Muscle layer of colon (tissue), 2 donors: Measurements from ENCODE around the gene LMBR1L.

Source experiments
- H3K27ac ChIP-seq: one replicate; pipeline ENCODE4 v1.7.0; 2013; ENCODE audit warnings: low read depth, mild to moderate bottlenecking, low read length, moderate library complexity
- H3K27me3 ChIP-seq, 2 donors: one replicate each; pipeline ENCODE4 v1.7.0; 2013; ENCODE audit warnings: low read length in 2 of 2, mild to moderate bottlenecking in 2 of 2; ENCODE audit not compliant: insufficient read depth in 2 of 2, control insufficient read depth in 1 of 2
- H3K36me3 ChIP-seq: one replicate; pipeline ENCODE4 v1.7.0; 2013; ENCODE audit warnings: mild to moderate bottlenecking, low read length; ENCODE audit not compliant: insufficient read depth
- H3K4me1 ChIP-seq: one replicate; pipeline ENCODE4 v1.7.0; 2013; ENCODE audit warnings: mild to moderate bottlenecking, low read length; ENCODE audit not compliant: insufficient read depth
- H3K4me3 ChIP-seq, 2 donors: one replicate each; pipeline ENCODE4 v1.7.0; 2013; ENCODE audit warnings: low read length in 2 of 2, low read depth in 1 of 2, mild to moderate bottlenecking in 1 of 2, moderate library complexity in 1 of 2
- H3K9ac ChIP-seq: one replicate; pipeline ENCODE4 v1.7.0; 2013; ENCODE audit warnings: low read length
- H3K9me3 ChIP-seq: one replicate; pipeline ENCODE4 v1.7.0; 2013; ENCODE audit warnings: mild to moderate bottlenecking, low read length
- donor health status: abdominal sarcoma.
- donor health status: Adenocarcinoma of cecum.

The LMBR1L gene

GRCh38 chr12:49108958-49109404 is 1.7 kb downstream of the LMBR1L start:
- Histone ChIP-seq H3K27ac (peak overlapping the region; percentile 99), H3K4me1 (peaks cover 48% of the 10 kb centered on the region), H3K36me3 (peaks cover 26% of the 10 kb centered on the region), H3K27me3 (no peaks in the 10 kb centered on the region), H3K4me3 (peak overlapping the region; percentile 91 to 100), H3K9ac (peak overlapping the region; percentile 98), H3K9me3 (no peaks in the 10 kb centered on the region)

- Histone ChIP-seq H3K4me1 (peaks cover 41% of the 10 kb centered on the region), H3K4me3 (no peak overlapping the region)
Observed at GRCh38 chr12:49105504-49106084, 5.1 kb downstream of the LMBR1L start.

GRCh38 chr12:49104822-49105221 is 5.8 kb downstream of the LMBR1L start:
- no peaks in the 10 kb centered on the region for H3K27me3 ChIP-seq
- H3K9me3 ChIP-seq = no peaks in the 10 kb centered on the region
- H3K4me3 ChIP-seq = no peak overlapping the region
- no peak overlapping the region for H3K9ac ChIP-seq
- no peak overlapping the region for H3K27ac ChIP-seq
- H3K36me3 ChIP-seq = peaks cover 67% of the 10 kb centered on the region
- peaks cover 41% of the 10 kb centered on the region for H3K4me1 ChIP-seq

More at GRCh38 chr12:49105504-49106084, 5.1 kb downstream of the LMBR1L start:
- no peaks in the 10 kb centered on the region for H3K9me3 ChIP-seq
- no peak overlapping the region for H3K9ac ChIP-seq
- peaks cover 60% of the 10 kb centered on the region for H3K36me3 ChIP-seq
- H3K27ac ChIP-seq = no peak overlapping the region
- no peaks in the 10 kb centered on the region for H3K27me3 ChIP-seq

GRCh38 chr12:49100380-49100779 is 10.3 kb downstream of the LMBR1L start:
- H3K4me3 ChIP-seq = no peak overlapping the region
- H3K9me3 ChIP-seq = no peaks in the 10 kb centered on the region
- peaks cover 87% of the 10 kb centered on the region for H3K36me3 ChIP-seq
- H3K27me3 ChIP-seq = no peaks in the 10 kb centered on the region
- H3K4me1 ChIP-seq = peaks cover 6% of the 10 kb centered on the region
- no peak overlapping the region for H3K27ac ChIP-seq
- H3K9ac ChIP-seq = no peak overlapping the region

- no peak overlapping the region for H3K9ac ChIP-seq
- no peaks in the 10 kb centered on the region for H3K9me3 ChIP-seq
- peaks cover 71% of the 10 kb centered on the region for H3K36me3 ChIP-seq
- no peak overlapping the region for H3K4me3 ChIP-seq
- no peak overlapping the region for H3K27ac ChIP-seq
- peaks cover 8 to 10% of the 10 kb centered on the region in 2 donors for H3K27me3 ChIP-seq
- peaks cover 12% of the 10 kb centered on the region for H3K4me1 ChIP-seq
Observed at GRCh38 chr12:49098703-49099102, 11.9 kb downstream of the LMBR1L start.

- Histone ChIP-seq H3K36me3 (peaks cover 65% of the 10 kb centered on the region), H3K27me3 (peaks cover 14 to 16% of the 10 kb centered on the region in 2 donors), H3K9me3 (no peaks in the 10 kb centered on the region), H3K9ac (no peak overlapping the region), H3K4me3 (no peak overlapping the region), H3K4me1 (peaks cover 16% of the 10 kb centered on the region), H3K27ac (no peak overlapping the region)
Observed at GRCh38 chr12:49098035-49098451, 12.6 kb downstream of the LMBR1L start.

GRCh38 chr12:49097381-49097780 is 13.3 kb downstream of the LMBR1L start:
- Histone ChIP-seq H3K36me3 (peaks cover 58% of the 10 kb centered on the region), H3K4me1 (peaks cover 21% of the 10 kb centered on the region), H3K4me3 (no peak overlapping the region), H3K9me3 (no peaks in the 10 kb centered on the region), H3K27me3 (peaks cover 21 to 23% of the 10 kb centered on the region in 2 donors), H3K27ac (no peak overlapping the region), H3K9ac (no peak overlapping the region)

- peaks cover 36% of the 10 kb centered on the region for H3K4me1 ChIP-seq
- H3K4me3 ChIP-seq = no peak overlapping the region
- H3K9me3 ChIP-seq = no peaks in the 10 kb centered on the region
- no peak overlapping the region for H3K27ac ChIP-seq
- H3K27me3 ChIP-seq = peaks cover 43 to 47% of the 10 kb centered on the region in 2 donors
- peaks cover 34% of the 10 kb centered on the region for H3K36me3 ChIP-seq
- no peak overlapping the region for H3K9ac ChIP-seq
Observed at GRCh38 chr12:49094975-49095365, 15.7 kb downstream of the LMBR1L start.

- H3K4me3 ChIP-seq = peak within 1 kb of the TSS in 1 of 2 donors; percentile 40
Observed at GRCh38 chr12:49094160-49094974, 16.3 kb downstream of the LMBR1L start, which contains the start of gene DHH. TSS of gene DHH (minus strand) at chr12:49094801. CDS start at chr12:49094512, 289 bp downstream.

GRCh38 chr12:49093792-49094159 is 16.9 kb downstream of the LMBR1L start:
- peaks cover 40% of the 10 kb centered on the region for H3K4me1 ChIP-seq
- H3K27ac ChIP-seq = no peak overlapping the region
- peaks cover 48 to 59% of the 10 kb centered on the region in 2 donors for H3K27me3 ChIP-seq
- no peaks in the 10 kb centered on the region for H3K9me3 ChIP-seq
- peaks cover 24% of the 10 kb centered on the region for H3K36me3 ChIP-seq
- peak overlapping the region in 1 of 2 donors; percentile 40 for H3K4me3 ChIP-seq
- H3K9ac ChIP-seq = no peak overlapping the region

More at GRCh38 chr12:49094160-49094974, 16.3 kb downstream of the LMBR1L start, which contains the start of gene DHH:
- H3K27ac ChIP-seq = no peak within 1 kb of the TSS
- peaks cover 40% of the 10 kb centered on the region for H3K4me1 ChIP-seq
- peaks cover 30% of the 10 kb centered on the region for H3K36me3 ChIP-seq
- H3K9ac ChIP-seq = no peak within 1 kb of the TSS
- H3K9me3 ChIP-seq = no peaks in the 10 kb centered on the region
- peaks cover 43 to 53% of the 10 kb centered on the region in 2 donors for H3K27me3 ChIP-seq

GRCh38 chr12:49092816-49093406 is 17.7 kb downstream of the LMBR1L start:
- no peak overlapping the region for H3K9ac ChIP-seq
- H3K27me3 ChIP-seq = peaks cover 53 to 62% of the 10 kb centered on the region in 2 donors
- H3K36me3 ChIP-seq = peaks cover 15% of the 10 kb centered on the region
- no peak overlapping the region for H3K4me3 ChIP-seq
- no peaks in the 10 kb centered on the region for H3K9me3 ChIP-seq
- no peak overlapping the region for H3K27ac ChIP-seq
- H3K4me1 ChIP-seq = peaks cover 46% of the 10 kb centered on the region
